ENCODE results near the gene IQSEC3.

IQSEC3 gene

GRCh38 chr12:197911-198695 lies 131.5 kb downstream of the IQSEC3 start:
- Histone ChIP-seq H4K20me1 (no peaks in the 10 kb centered on the region), H3K4me3 (no peak overlapping the region), H3K9me3 (no peaks in the 10 kb centered on the region), H3K27me3 (no peaks in the 10 kb centered on the region), H3K4me2 (no peak overlapping the region), H3K36me3 (no peaks in the 10 kb centered on the region), H3K9ac (no peak overlapping the region), H3K27ac (no peak overlapping the region), H3K4me1 (peaks cover 6% of the 10 kb centered on the region; the same call in 1 of the 2 replicates)
- TF ChIP-seq Cebpa-rat (IDR thresholded peaks at IDR 0.05) = no peak

GRCh38 chr12:198705-199104 lies 132.1 kb downstream of the IQSEC3 start:
- no peaks in the 10 kb centered on the region for H3K27me3 ChIP-seq
- no peaks in the 10 kb centered on the region for H3K9me3 ChIP-seq
- no peaks in the 10 kb centered on the region for H3K36me3 ChIP-seq
- H4K20me1 ChIP-seq = no peaks in the 10 kb centered on the region
- TF ChIP-seq Cebpa-rat (IDR thresholded peaks at IDR 0.05) = no peak
- H3K4me3 ChIP-seq = no peak overlapping the region
- H3K4me1 ChIP-seq = peaks cover 6% of the 10 kb centered on the region; the same call in 1 of the 2 replicates
- H3K4me2 ChIP-seq = no peak overlapping the region
- no peak overlapping the region for H3K9ac ChIP-seq
- H3K27ac ChIP-seq = no peak overlapping the region

- no peak overlapping the region for H3K27ac ChIP-seq
- H3K4me3 ChIP-seq = no peak overlapping the region
- H4K20me1 ChIP-seq = no peaks in the 10 kb centered on the region
- H3K9me3 ChIP-seq = no peaks in the 10 kb centered on the region
- peaks cover 6% of the 10 kb centered on the region; the same call in 1 of the 2 replicates for H3K4me1 ChIP-seq
- no peak overlapping the region for H3K9ac ChIP-seq
- TF ChIP-seq Cebpa-rat (IDR thresholded peaks at IDR 0.05) = no peak
- no peaks in the 10 kb centered on the region for H3K36me3 ChIP-seq
- no peak overlapping the region for H3K4me2 ChIP-seq
- H3K27me3 ChIP-seq = no peaks in the 10 kb centered on the region
These were observed 134.8 kb downstream of the IQSEC3 start for GRCh38 chr12:201361-201760.

GRCh38 chr12:202081-202731 lies 135.6 kb downstream of the IQSEC3 start:
- peaks cover 4% of the 10 kb centered on the region; the same call in 1 of the 2 replicates for H3K4me1 ChIP-seq
- H3K9ac ChIP-seq = no peak overlapping the region
- H3K9me3 ChIP-seq = no peaks in the 10 kb centered on the region
- H3K36me3 ChIP-seq = no peaks in the 10 kb centered on the region
- H4K20me1 ChIP-seq = no peaks in the 10 kb centered on the region
- TF ChIP-seq Cebpa-rat (IDR thresholded peaks at IDR 0.05) = no peak
- no peak overlapping the region for H3K4me3 ChIP-seq
- H3K27ac ChIP-seq = no peak overlapping the region
- no peak overlapping the region for H3K4me2 ChIP-seq
- H3K27me3 ChIP-seq = no peaks in the 10 kb centered on the region

- H3K27ac ChIP-seq = no peak overlapping the region
- H3K27me3 ChIP-seq = no peaks in the 10 kb centered on the region
- no peaks in the 10 kb centered on the region for H3K9me3 ChIP-seq
- H4K20me1 ChIP-seq = no peaks in the 10 kb centered on the region
- no peak overlapping the region for H3K4me3 ChIP-seq
- no peak for TF ChIP-seq Cebpa-rat (IDR thresholded peaks at IDR 0.05)
- no peaks in the 10 kb centered on the region for H3K4me1 ChIP-seq
- H3K36me3 ChIP-seq = no peaks in the 10 kb centered on the region
- no peak overlapping the region for H3K9ac ChIP-seq
- H3K4me2 ChIP-seq = no peak overlapping the region
These were observed 136.5 kb downstream of the IQSEC3 start for GRCh38 chr12:203074-203461.

- Histone ChIP-seq H3K36me3 (no peaks in the 10 kb centered on the region), H4K20me1 (no peaks in the 10 kb centered on the region), H3K4me2 (no peak overlapping the region), H3K9me3 (no peaks in the 10 kb centered on the region), H3K27me3 (no peaks in the 10 kb centered on the region), H3K4me3 (no peak overlapping the region), H3K4me1 (no peaks in the 10 kb centered on the region), H3K9ac (no peak overlapping the region), H3K27ac (no peak overlapping the region)
- no peak for TF ChIP-seq Cebpa-rat (IDR thresholded peaks at IDR 0.05)
These were observed 137.1 kb downstream of the IQSEC3 start for GRCh38 chr12:203462-204260.

GRCh38 chr12:204261-204678 lies 137.7 kb downstream of the IQSEC3 start:
- H4K20me1 ChIP-seq = no peaks in the 10 kb centered on the region
- no peaks in the 10 kb centered on the region for H3K4me1 ChIP-seq
- no peaks in the 10 kb centered on the region for H3K9me3 ChIP-seq
- H3K36me3 ChIP-seq = no peaks in the 10 kb centered on the region
- TF ChIP-seq Cebpa-rat (IDR thresholded peaks at IDR 0.05) = no peak
- H3K27ac ChIP-seq = no peak overlapping the region
- H3K9ac ChIP-seq = no peak overlapping the region
- H3K4me2 ChIP-seq = no peak overlapping the region
- no peaks in the 10 kb centered on the region for H3K27me3 ChIP-seq
- H3K4me3 ChIP-seq = no peak overlapping the region

- no peak overlapping the region for H3K27ac ChIP-seq
- no peak overlapping the region for H3K4me2 ChIP-seq
- no peaks in the 10 kb centered on the region for H4K20me1 ChIP-seq
- H3K4me1 ChIP-seq = no peaks in the 10 kb centered on the region
- H3K4me3 ChIP-seq = no peak overlapping the region
- H3K9me3 ChIP-seq = no peaks in the 10 kb centered on the region
- no peaks in the 10 kb centered on the region for H3K36me3 ChIP-seq
- no peak overlapping the region for H3K9ac ChIP-seq
- no peak for TF ChIP-seq Cebpa-rat (IDR thresholded peaks at IDR 0.05)
- no peaks in the 10 kb centered on the region for H3K27me3 ChIP-seq
These were observed 138.5 kb downstream of the IQSEC3 start for GRCh38 chr12:205026-205425.

- Histone ChIP-seq H4K20me1 (no peaks in the 10 kb centered on the region), H3K4me3 (no peak overlapping the region), H3K9ac (no peak overlapping the region), H3K27ac (no peak overlapping the region), H3K36me3 (no peaks in the 10 kb centered on the region), H3K9me3 (no peaks in the 10 kb centered on the region), H3K4me1 (peaks cover 2% of the 10 kb centered on the region), H3K27me3 (no peaks in the 10 kb centered on the region), H3K4me2 (no peak overlapping the region)
- no peak for TF ChIP-seq Cebpa-rat (IDR thresholded peaks at IDR 0.05)
These were observed 140.3 kb downstream of the IQSEC3 start for GRCh38 chr12:206746-207440.

Data from BLaER1 (cell line).